CD4-positive, CD25-positive, alpha-beta regulatory T cell (primary cell): ENCODE results near the gene UBQLN1. TPM values are rescaled to one million over a fixed set of nuclear protein-coding genes. Genes with fewer than 3 reads are reported as not detected.
"Not testable (repeated sequence)": the region's sequence is repeated elsewhere in the genome, so short reads cannot be mapped to it uniquely, and the experiment has no call there.

ENCODE experiments used
- ATAC-seq, 2 donors: fragments of 150-1000 bp; cut with Tn5 transposase; one replicate each; pipeline ENCODE4 v1.10.0; 2021; ENCODE audit warnings: low read depth in 2 of 2, moderate number of reproducible peaks in 2 of 2, moderate library complexity in 1 of 2
- DNase-seq, 3 donors: peaks; one replicate each; pipeline versions ENCODE4 v3.0.0 to v3.0.0-alpha.2; 2012 to 2022; ENCODE audit warnings: mixed read lengths in 1 of 3
- H3K27ac ChIP-seq: one replicate; pipeline ENCODE4 v1.7.0; 2013; ENCODE audit warnings: mild to moderate bottlenecking, low read length; ENCODE audit not compliant: insufficient read depth, poor library complexity, severe bottlenecking
- H3K27me3 ChIP-seq: one replicate; pipeline ENCODE4 v1.7.0; 2013; ENCODE audit warnings: low read length; ENCODE audit not compliant: control insufficient read depth, insufficient read depth
- H3K36me3 ChIP-seq: one replicate; pipeline ENCODE4 v1.7.0; 2013; ENCODE audit warnings: mild to moderate bottlenecking, low read length, moderate library complexity; ENCODE audit not compliant: control insufficient read depth, insufficient read depth
- H3K4me1 ChIP-seq: 2 replicates; pipeline ENCODE4 v1.7.0; 2013; ENCODE audit warnings: mild to moderate bottlenecking, low read length; ENCODE audit not compliant: insufficient read depth, control insufficient read depth, poor library complexity, severe bottlenecking
- H3K4me3 ChIP-seq: one replicate; pipeline ENCODE4 v1.7.0; 2013; ENCODE audit warnings: low read depth, mild to moderate bottlenecking, low read length, moderate library complexity
- H3K9me3 ChIP-seq, 2 experiments: 1 replicate in 1 of 2; 2 replicates in 1 of 2; pipeline ENCODE4 v1.7.0; 2013; ENCODE audit warnings: low read length in 2 of 2, mild to moderate bottlenecking in 1 of 2, moderate library complexity in 1 of 2; ENCODE audit not compliant: control insufficient read depth in 2 of 2
- H3K27ac Mint-ChIP-seq, 3 donors: one replicate each; pipeline ENCODE4 v1.8.0; 2020 to 2022; ENCODE audit warnings: mild to moderate bottlenecking in 3 of 3, mixed read lengths in 3 of 3, moderate library complexity in 2 of 3
- H3K27me3 Mint-ChIP-seq: one replicate; pipeline ENCODE4 v1.8.0; 2022; ENCODE audit warnings: mild to moderate bottlenecking, mixed read lengths
- H3K36me3 Mint-ChIP-seq: one replicate; pipeline ENCODE4 v1.8.0; 2020; ENCODE audit warnings: mixed read lengths
- H3K4me1 Mint-ChIP-seq, 4 donors: one replicate each; pipeline ENCODE4 v1.8.0; 2020 to 2022; ENCODE audit warnings: mixed read lengths in 4 of 4, mild to moderate bottlenecking in 1 of 4
- H3K4me3 Mint-ChIP-seq, 4 donors: one replicate each; pipeline ENCODE4 v1.8.0; 2020 to 2022; ENCODE audit warnings: mild to moderate bottlenecking in 4 of 4, mixed read lengths in 4 of 4, moderate library complexity in 3 of 4
- H3K9me3 Mint-ChIP-seq, 7 donors: one replicate each; pipeline ENCODE4 v1.8.0; 2020 to 2022; ENCODE audit warnings: mixed read lengths in 7 of 7, mild to moderate bottlenecking in 3 of 7, moderate library complexity in 2 of 7
- polyA plus RNA-seq, 4 donors: library from polyadenylated mRNA; unstranded; fragments of 300-500 nt; fragmentation: Illumina TruSeq; gene quantifications; one replicate each; pipeline ENCODE4 v1.2.3, GENCODE V29; 2021
- total RNA-seq: library from RNA; stranded (reverse); gene quantifications from one replicate; pipeline ENCODE4 v1.2.3, GENCODE V29; 2022

UBQLN1 gene
- total and polyA plus RNA-seq, 5 donors from 2014 or later: 70.0 to 141 (median 78.1) TPM

DNA sequence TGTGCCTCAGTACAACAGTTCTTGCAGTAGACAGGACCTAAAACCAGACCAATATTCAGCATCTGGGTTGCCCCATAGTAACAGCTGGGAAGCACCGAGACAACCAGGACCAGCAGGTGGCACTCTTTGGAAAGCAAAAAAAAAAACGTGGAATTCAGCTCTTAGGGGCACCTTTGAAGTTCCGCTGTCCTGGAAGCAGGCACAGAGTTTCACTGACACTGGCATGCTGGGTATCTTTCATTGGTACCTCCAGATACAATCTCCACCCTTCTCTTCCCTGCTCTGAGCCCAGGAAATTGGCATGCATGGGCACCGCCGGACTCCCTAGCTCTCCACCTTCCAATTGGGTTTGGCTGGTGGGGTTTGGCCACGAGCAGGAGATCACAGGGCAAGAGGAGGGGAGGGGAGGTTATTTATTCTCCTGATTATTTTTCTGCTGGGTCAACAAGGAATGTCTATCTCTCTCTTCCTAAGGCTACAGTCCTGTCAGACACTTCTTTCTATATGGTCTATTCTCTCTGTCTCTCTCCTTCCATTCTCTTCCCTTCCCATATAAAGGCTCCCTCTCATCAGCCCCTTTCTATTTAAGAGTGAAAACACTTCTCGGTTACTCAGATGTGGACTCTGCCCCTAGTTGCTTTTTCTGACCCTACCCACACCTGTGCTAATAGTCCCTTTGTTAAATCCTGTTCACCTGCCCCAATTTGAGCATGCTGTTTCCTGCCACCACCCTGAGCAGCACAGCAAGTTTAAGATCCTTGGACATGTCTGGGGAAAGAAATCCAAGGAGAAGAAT, 86.7 kb downstream of the UBQLN1 start:
- H3K4me1 ChIP-seq: peaks cover 22% of the 10 kb centered on the region
- H3K9me3 ChIP-seq: no peaks in the 10 kb centered on the region
- H3K36me3 ChIP-seq: no peaks in the 10 kb centered on the region
- H3K36me3 Mint-ChIP-seq: no peaks in the 10 kb centered on the region
- H3K4me3 ChIP-seq: peak overlapping the region; percentile 5
- no peaks in the 10 kb centered on the region for H3K27me3 Mint-ChIP-seq
- peak overlapping the region in 2 of 3 donors; percentile 39 to 43 for H3K27ac Mint-ChIP-seq
- H3K27me3 ChIP-seq: no peaks in the 10 kb centered on the region
- no peak overlapping the region for H3K27ac ChIP-seq
- peaks cover 9 to 39% (median 21%) of the 10 kb centered on the region in 4 donors for H3K4me1 Mint-ChIP-seq
- peak overlapping the region; percentile 73 to 97 (median 89) for H3K4me3 Mint-ChIP-seq
- ATAC-seq (no peak), DNase-seq (peak; percentile 28 to 59 (median 47))
- no peaks in the 10 kb centered on the region for H3K9me3 Mint-ChIP-seq

DNA sequence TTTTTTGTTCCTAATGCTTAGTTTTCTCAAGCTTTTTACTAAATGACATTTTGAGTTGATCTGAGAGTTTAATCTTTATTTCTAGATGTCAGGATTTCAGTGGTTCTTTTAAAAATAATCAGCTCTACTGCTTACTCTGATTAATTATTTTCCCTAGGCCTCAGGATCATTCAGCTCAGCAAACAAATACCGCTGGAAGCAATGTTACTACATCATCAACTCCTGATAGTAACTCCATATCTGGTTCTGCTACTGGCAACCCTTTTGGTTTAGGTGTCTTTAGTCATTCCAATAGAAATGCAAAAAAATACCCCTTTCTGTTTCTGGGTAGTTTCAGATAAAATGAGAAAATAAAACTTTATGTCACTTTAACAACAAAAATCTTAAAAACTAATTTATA, 90.5 kb downstream of the UBQLN1 start:
- Histone ChIP-seq H3K4me1 (no peaks in the 10 kb centered on the region), H3K27me3 (no peaks in the 10 kb centered on the region), H3K36me3 (no peaks in the 10 kb centered on the region), H3K4me3 (no peak overlapping the region), H3K27ac (no peak overlapping the region), H3K9me3 (no peaks in the 10 kb centered on the region)
- ATAC-seq: no peak
- Mint-ChIP-seq H3K4me1 (peaks cover 0 to 10% (median 2%) of the 10 kb centered on the region in 4 donors), H3K4me3 (no peak overlapping the region), H3K36me3 (peaks cover 3% of the 10 kb centered on the region), H3K27me3 (peaks cover 13% of the 10 kb centered on the region), H3K27ac (no peak overlapping the region), H3K9me3 (no peaks in the 10 kb centered on the region)
- no peak for DNase-seq

DNA sequence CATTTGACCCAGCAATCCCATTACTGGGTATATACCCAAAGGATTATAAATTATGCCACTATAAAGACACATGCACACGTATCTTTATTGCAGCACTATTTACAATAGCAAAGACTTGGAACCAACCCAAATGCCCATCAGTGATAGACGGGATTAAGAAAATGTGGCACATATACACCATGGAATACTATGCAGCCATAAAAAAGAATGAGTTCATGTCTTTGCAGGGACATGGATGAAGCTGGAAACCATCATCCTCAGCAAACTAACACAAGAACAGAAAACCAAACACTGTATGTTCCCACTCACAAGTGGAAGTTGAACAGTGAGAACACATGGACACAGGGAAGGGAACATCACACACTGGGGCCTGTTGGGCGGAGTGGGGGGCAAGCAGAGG, 94.5 kb downstream of the UBQLN1 start:
- not testable (repeated sequence) for H3K27ac Mint-ChIP-seq, H3K4me1 Mint-ChIP-seq, H3K9me3 ChIP-seq, H3K27me3 ChIP-seq, H3K4me1 ChIP-seq, H3K9me3 Mint-ChIP-seq, DNase-seq, H3K4me3 ChIP-seq, H3K36me3 ChIP-seq, H3K27ac ChIP-seq, H3K36me3 Mint-ChIP-seq, ATAC-seq
- peak overlapping the region in 1 of 4 donors; percentile 44 for H3K4me3 Mint-ChIP-seq
- peaks cover 15% of the 10 kb centered on the region for H3K27me3 Mint-ChIP-seq

Other genes with a start within 250 kb of the UBQLN1 start
- gene FRMD3, start 169.6 kb downstream of the UBQLN1 start, total RNA-seq: 2.8 TPM
- gene FRMD3, start 169.6 kb downstream of the UBQLN1 start, polyA plus RNA-seq: under 1 TPM in 1 of 4 donors, not detected in 3; 0.25 TPM
- 9.1 TPM for gene IDNK, start 84.8 kb downstream of the UBQLN1 start, total RNA-seq
- 10 to 100 TPM; 26.3 to 43.3 (median 29.7) TPM for gene IDNK, start 84.8 kb downstream of the UBQLN1 start, polyA plus RNA-seq
- gene GKAP1, start 109.8 kb upstream of the UBQLN1 start, total RNA-seq: 6.7 TPM
- 1 to 10 TPM; 1.6 to 5.1 (median 3.7) TPM for gene GKAP1, start 109.8 kb upstream of the UBQLN1 start, polyA plus RNA-seq
- 2.9 TPM for gene KIF27, start 213.5 kb upstream of the UBQLN1 start, total RNA-seq
- 1 to 10 TPM in 1 of 4 donors, under 1 TPM in 2, not detected in 1; 0.46 to 1.3 (median 0.59) TPM for gene KIF27, start 213.5 kb upstream of the UBQLN1 start, polyA plus RNA-seq